Measurements from ENCODE around the gene FAM234B.

FAM234B gene

DNA sequence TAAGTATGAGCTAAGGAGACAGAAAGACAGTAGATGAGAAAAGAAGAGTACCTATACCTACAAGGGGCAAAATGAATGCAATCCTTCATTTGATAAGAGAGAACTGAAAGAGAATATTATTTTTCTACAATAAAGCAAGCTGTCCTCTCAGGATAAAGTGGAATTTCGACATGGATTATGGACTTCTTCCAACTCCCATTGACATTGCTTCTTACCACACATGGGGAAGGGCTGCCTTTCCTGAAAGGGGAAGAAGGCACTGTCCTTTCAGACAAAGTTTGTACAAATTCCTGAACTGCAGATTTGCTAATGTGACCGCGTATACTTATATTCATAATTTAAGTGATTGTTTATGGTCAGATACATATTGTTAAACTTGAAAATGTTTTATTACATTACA is 39.8 kb upstream of the FAM234B start:
- no peak for FAIRE-seq

DNA sequence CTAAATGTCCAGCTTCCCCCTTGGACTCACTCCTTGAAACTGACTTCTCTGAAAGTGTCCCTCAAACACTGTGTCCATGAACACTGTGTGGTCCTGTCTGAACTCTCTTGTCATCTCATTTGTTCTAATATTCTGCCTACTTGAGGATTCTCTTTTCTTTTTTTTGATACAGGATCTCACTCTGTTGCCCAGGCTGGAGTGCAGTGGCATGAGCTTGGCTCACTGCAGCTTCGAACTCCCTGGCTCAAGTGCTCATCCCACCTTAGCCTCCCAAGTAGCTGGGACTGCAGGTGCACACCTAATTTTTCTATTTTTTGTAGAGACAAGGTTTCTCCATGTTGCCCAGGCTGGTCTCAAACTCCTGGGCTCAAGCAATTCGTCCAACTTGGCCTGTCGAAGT is 39.2 kb upstream of the FAM234B start:
- DNase-seq (ENCODE audit: insufficient read length, low spot score) (no peak), FAIRE-seq (no peak)
- TF ChIP-seq POLR2A (IDR thresholded peaks at IDR 0.05; ENCODE audit: low read depth, low read length) = no peak

More for the DNA sequence above, 39.8 kb upstream of the FAM234B start:
- no peak for DNase-seq (ENCODE audit: insufficient read length, low spot score)
- no peak for TF ChIP-seq POLR2A (IDR thresholded peaks at IDR 0.05; ENCODE audit: low read depth, low read length)

DNA sequence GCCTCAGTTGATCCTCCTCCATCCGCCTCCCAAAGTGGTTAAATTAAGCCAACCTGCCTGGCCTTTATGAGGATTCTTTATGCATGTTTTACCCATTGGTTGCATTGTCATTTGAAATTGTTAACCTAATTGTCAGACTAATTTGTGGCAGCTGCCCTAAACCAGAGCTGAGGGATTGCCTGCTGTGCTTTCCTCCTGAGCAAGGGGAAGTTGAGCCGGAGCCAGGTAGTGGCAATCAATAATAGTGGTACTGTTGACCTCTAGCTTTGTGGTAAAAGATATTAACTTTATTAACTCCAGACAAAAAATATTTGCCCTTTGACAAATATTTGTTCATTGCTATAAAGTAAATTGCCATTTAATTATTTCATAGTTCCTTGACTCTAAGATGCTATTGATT is 38.5 kb upstream of the FAM234B start:
- no peak for TF ChIP-seq POLR2A (IDR thresholded peaks at IDR 0.05; ENCODE audit: low read depth, low read length)
- FAIRE-seq (no peak), DNase-seq (ENCODE audit: insufficient read length, low spot score) (no peak)

DNA sequence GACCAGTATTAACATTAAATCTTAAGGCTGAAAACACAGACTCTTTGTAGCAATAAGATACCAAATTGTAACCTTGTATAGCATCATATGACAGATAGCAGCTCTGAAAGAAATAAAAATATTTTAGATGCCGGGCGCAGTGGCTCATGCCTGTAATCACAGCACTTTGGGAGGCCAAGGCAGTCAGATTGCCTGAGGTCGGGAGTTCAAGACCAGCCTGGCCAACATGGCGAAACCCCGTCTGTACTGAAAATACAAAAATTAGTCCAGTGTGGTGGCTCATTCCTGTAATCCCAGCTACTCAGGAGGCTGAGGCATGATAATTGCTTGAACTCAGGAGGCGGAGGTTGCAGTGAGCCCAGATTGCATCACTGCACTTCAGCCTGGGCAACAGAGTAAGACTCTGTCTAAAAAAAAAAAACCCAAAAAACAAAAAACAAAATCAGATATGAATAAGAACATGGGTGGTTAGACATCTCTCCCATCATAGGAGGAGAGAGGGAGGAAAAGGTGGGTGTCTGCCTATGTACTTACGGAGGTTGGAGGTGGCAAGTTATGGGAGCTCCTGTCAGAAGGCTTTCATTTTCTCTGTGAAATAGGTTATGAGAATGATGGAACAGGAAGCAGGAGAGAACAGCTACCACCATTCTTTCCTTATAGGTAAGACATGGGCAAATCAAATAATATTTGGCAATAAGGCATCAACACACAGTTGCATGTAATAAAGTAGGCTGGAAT is 36.5 kb upstream of the FAM234B start:
- FAIRE-seq = no peak
- DNase-seq (ENCODE audit: insufficient read length, low spot score) = no peak
- no peak for TF ChIP-seq POLR2A (IDR thresholded peaks at IDR 0.05; ENCODE audit: low read depth, low read length)

DNA sequence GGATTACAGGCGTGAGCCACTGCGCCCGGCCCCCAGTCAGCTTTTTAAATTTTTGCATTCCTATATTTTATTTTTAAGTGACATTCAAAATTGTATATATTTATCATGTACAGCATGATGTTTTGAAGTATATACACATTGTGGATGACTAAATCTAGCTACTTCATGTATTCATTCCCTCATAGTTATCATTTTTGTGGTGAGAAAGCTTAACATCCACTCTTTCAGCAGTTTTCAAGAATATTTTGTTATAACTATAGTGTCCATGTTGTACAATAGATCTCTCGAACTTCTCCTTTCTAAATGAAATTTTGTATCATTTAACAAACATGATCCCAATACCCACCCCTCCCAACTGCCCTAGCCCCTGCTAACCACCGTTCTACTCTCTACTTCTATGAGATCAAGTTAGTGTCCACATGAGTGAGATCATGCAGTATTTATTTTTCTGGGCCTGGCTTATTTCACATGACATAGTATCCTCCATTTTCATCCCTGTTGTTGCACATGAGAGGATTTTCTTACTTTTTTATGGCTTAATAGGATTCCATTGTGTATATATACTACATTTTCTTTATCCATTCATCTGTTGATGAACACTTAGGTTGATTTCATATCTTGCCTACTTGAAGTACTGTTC is 35.3 kb upstream of the FAM234B start:
- FAIRE-seq (no peak), DNase-seq (ENCODE audit: insufficient read length, low spot score) (no peak)
- TF ChIP-seq POLR2A (IDR thresholded peaks at IDR 0.05; ENCODE audit: low read depth, low read length) = no peak

DNA sequence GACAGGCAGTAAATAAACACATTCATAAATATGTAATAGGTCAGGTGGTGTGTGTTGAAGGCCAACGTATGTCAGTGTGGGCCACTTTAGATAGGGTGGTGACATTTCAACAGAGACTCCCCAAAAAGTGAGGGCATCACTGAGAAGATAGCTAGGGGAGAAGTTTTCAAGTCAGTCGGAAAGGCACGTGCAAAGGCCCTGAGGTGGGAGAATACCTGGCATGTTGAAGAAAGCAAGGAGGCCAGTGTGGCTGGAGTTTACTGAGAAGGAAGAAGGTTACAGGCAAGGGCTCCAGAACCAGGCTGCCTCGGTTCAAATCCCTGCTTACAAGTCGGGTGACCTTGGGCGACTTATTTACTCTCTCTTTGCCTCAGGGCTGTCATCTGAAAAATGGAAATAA is 33.1 kb upstream of the FAM234B start:
- no peak for FAIRE-seq
- DNase-seq (ENCODE audit: insufficient read length, low spot score) = no peak
- TF ChIP-seq POLR2A (IDR thresholded peaks at IDR 0.05; ENCODE audit: low read depth, low read length) = no peak

DNA sequence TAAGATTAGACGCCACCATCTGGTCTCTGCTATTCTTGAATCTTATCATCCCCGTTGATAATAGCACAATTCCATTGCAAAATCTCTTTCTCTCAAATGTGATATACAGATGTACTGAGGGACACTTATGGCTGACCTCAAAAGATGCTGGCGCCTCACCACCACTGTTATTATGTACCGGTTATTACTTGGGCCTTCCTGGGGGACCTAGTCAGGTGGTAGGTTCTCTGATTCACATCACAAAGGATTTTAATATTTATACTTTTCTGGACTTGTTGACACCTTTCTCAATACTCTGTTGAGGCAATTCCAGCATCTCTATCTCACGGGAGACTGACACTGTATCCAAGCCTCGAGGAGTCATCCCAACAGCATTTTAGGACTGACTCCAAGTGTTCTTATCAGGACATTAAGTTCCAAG is 21.3 kb upstream of the FAM234B start:
- FAIRE-seq (no peak), DNase-seq (ENCODE audit: insufficient read length, low spot score) (no peak)
- no peak for TF ChIP-seq POLR2A (IDR thresholded peaks at IDR 0.05; ENCODE audit: low read depth, low read length)

DNA sequence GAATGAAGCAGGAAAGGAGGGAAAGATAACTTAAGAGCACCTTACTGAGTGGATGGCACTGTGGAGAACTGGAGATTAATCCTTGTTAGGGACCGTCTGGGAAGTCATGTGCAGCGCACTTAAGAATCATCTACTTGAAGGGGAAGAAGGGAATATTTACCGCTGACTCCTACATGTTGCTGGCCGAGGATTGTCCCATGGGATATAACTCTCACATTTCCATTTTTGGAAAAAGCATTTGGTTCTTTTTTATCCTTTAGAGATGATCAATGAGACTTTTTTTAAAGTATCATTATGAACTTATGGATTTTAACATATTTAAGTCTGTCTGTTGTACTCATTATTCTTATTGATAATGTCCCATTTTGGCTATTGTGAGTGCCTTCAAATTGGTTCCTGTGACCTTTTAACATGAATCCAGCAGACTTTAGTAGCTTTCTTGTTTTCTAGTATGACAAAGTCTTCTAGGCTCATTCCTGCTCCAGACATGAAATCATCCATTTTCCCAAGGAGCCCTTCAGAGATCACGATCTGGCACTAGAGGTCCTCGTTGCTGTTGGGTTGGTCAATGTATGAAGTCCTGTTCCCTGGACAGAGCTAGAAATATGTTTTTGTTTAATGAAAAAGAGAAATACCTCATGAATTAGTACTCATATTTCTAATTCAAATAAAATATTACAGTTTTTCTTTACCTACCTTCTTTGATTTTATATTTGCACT is 20.2 kb upstream of the FAM234B start:
- DNase-seq (ENCODE audit: insufficient read length, low spot score) (no peak), FAIRE-seq (no peak)
- TF ChIP-seq POLR2A (IDR thresholded peaks at IDR 0.05; ENCODE audit: low read depth, low read length) = no peak

DNA sequence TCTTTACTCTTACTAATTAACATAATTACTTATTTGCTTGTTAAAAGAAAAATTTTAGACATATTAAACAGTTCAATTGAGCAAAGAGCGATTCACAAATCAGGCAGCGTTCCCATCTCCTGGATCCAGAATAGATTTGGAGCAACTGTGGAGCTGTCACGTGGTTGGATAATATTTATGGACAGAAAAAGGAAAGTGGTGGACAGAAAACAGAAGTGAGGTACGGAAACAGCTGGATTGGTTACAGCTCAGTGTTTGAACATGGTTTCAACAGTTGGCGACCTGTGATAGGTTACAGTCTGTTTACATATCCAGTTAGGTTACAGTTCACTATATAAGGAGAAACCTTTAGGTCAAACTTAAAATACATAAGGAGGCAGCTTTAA is 19.7 kb upstream of the FAM234B start:
- TF ChIP-seq POLR2A (IDR thresholded peaks at IDR 0.05; ENCODE audit: low read depth, low read length) = no peak
- DNase-seq (ENCODE audit: insufficient read length, low spot score) (no peak), FAIRE-seq (no peak)

DNA sequence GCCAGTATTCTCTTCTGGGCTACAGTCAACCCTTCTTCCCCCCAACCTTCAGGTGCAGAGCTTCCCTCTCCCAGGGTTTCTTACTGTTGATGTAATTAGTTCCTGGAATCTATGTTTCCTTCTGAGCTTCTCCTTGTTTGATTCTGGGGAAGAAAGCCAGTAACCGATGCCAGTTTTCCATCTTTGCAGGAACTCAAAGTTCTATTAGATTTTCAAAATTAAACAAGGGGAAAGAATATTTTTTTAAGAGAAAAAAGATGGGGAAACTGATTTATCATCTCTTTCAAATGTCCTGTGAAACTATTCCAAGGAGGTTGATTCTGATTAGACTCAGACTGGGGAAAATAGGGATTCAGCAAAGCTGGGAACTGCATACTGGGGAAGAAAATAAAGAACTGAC is 17.9 kb upstream of the FAM234B start:
- DNase-seq (ENCODE audit: insufficient read length, low spot score) (no peak), FAIRE-seq (no peak)
- TF ChIP-seq POLR2A (IDR thresholded peaks at IDR 0.05; ENCODE audit: low read depth, low read length) = no peak

DNA sequence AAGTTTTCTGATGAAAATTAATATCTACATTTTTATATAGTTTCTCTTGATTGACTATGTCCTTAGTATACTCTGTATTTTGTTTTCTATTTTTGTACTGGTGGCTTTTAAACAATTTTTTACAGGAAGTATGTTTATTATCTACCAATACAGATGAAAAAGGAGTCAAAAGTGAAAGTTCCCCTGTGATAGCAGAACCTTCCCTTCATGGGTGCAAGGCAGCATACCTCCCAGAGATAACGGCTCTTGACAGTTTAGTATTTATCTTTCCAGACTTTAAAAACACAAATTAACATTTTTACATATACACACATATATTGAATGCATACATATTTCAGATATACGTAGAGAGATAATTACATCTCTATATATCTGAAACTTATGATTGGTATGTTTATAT is 17.1 kb upstream of the FAM234B start:
- FAIRE-seq (no peak), DNase-seq (ENCODE audit: insufficient read length, low spot score) (no peak)
- TF ChIP-seq POLR2A (IDR thresholded peaks at IDR 0.05; ENCODE audit: low read depth, low read length) = no peak

DNA sequence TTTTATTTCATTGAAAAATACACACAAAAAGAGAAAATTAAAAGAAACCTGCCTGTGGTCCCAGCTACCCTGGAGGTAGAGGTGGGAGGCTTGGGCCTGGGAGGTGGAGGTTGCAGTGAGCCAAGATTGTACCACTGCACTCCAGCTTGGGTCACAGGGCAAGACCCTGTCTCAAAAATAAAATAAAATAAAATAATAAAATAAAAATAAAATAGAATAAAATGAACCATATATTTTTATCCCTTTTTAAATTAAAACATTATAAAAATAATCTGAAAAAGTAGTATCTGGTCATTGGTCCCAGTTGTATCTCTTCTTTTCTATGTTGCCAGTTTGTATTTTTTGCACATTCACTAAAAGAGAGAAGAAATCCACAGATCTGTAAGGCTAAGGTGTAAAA is 16.7 kb upstream of the FAM234B start:
- FAIRE-seq = no peak
- no peak for TF ChIP-seq POLR2A (IDR thresholded peaks at IDR 0.05; ENCODE audit: low read depth, low read length)
- DNase-seq (ENCODE audit: insufficient read length, low spot score) = no peak

DNA sequence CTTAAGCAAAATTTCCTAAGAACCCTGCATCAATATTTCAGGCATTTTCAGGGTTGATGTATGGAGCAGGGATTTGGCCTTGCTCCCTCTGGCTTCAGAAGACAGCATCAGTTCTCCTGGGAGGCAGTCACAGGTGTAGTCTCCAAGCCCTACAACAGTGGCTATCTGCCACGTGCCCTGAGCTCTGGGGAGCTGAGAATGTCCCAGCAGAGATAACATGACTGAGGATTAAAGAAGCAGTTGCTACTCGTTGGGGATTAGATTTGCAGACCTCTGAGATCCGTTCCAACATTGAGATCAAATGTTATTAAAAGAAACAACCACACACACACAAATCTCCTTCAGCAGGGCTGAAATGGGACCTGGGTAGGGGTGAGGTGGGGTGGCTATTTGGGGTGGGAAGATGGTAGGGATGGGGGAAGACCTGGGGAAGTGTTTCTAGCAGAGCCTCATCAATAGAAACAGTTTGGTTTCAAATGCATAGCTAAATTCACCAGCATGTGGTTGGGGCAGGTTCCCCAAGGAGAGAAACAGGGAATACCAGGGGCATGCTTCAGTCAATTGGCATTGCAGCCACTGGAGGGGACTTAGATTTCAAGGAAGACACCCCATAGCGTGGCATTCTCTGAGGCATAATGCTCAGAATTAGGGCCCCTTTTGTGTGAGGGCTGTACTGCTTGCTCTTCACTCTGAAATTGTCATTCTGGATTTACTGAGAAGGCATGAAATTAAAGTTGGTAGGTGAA is 15.2 kb upstream of the FAM234B start:
- DNase-seq (ENCODE audit: insufficient read length, low spot score) (no peak), FAIRE-seq (no peak)
- no peak for TF ChIP-seq POLR2A (IDR thresholded peaks at IDR 0.05; ENCODE audit: low read depth, low read length)

Measured in H54 (cell line).